Thyroid gland (tissue), 4 donors: ENCODE data around the gene C11orf91. TPM values are rescaled to one million over a fixed set of nuclear protein-coding genes. Genes with fewer than 3 reads are reported as not detected.
A peak's percentile ranks its signal among the peaks of the same experiment; 100 is the strongest.
"Not testable (repeated sequence)": the region's sequence is repeated elsewhere in the genome, so short reads cannot be mapped to it uniquely, and the experiment has no call there.

Source experiments
- DNase-seq, 2 donors: peaks; one replicate each; pipeline ENCODE4 v3.0.0-alpha.2; 2019
- H3K27ac ChIP-seq, 3 donors: fragments of 200-600 bp; sonication (generic); 1 replicate in 2 of 3; 2 replicates in 1 of 3; pipeline ENCODE4 v1.5.1; 2016 to 2019; ENCODE audit warnings: mild to moderate bottlenecking in 1 of 3, moderate library complexity in 1 of 3
- H3K27me3 ChIP-seq: fragments of 200-600 bp; sonication (generic); one replicate; pipeline ENCODE4 v1.5.1; 2019
- H3K36me3 ChIP-seq, 2 donors: fragments of 200-600 bp; sonication (generic); one replicate each; pipeline ENCODE4 v1.5.1; 2016 to 2019
- H3K4me1 ChIP-seq, 2 donors: fragments of 200-600 bp; sonication (generic); one replicate each; pipeline ENCODE4 v1.5.1; 2017 to 2019
- H3K4me3 ChIP-seq, 3 donors: fragments of 200-600 bp; sonication (generic); replicated peaks in 1 of 3; 1 replicate in 2 of 3; 2 replicates in 1 of 3; pipeline ENCODE4 v1.5.1; 2016; ENCODE audit warnings: mild to moderate bottlenecking in 1 of 3
- H3K9me3 ChIP-seq: fragments of 200-600 bp; sonication (generic); one replicate; pipeline ENCODE4 v1.5.1; 2017
- CTCF ChIP-seq, 6 experiments: fragments of 200-600 bp in 3 of 6; fragments of 450-650 bp in 3 of 6; sonication (generic) in 3 of 6; IDR thresholded peaks; one replicate each; pipeline ENCODE4 v1.5.1; 2016 to 2019; ENCODE audit warnings: antibody characterized with exemption in 6 of 6, mild to moderate bottlenecking in 2 of 6, inconsistent platforms in 1 of 6, moderate library complexity in 1 of 6
- POLR2A ChIP-seq, 2 donors: fragments of 450-650 bp; IDR thresholded peaks; one replicate each; pipeline ENCODE4 v1.6.1; 2017; ENCODE audit warnings: antibody characterized with exemption in 2 of 2, mild to moderate bottlenecking in 2 of 2, moderate library complexity in 1 of 2
- WGBS, 2 donors: methylation state at CpG; one replicate each; pipeline ENCODE4 v1.1.5; 2017; 5-methylcytosine and 5-hydroxymethylcytosine counted together
- intact Hi-C: fragments of 100-400 bp; cut with DNase I; formaldehyde crosslinking; loops from one replicate; pipeline ENCODE4 v1.15.1; 2023
- total RNA-seq, 4 donors: library from RNA; depleted of rRNA; stranded (reverse); fragments of >200 nt; gene quantifications; one replicate each; pipeline ENCODE4 v1.2.3, GENCODE V29; 2016

C11orf91 gene
- total RNA-seq, 4 donors from 2014 or later, result not detected

DNA sequence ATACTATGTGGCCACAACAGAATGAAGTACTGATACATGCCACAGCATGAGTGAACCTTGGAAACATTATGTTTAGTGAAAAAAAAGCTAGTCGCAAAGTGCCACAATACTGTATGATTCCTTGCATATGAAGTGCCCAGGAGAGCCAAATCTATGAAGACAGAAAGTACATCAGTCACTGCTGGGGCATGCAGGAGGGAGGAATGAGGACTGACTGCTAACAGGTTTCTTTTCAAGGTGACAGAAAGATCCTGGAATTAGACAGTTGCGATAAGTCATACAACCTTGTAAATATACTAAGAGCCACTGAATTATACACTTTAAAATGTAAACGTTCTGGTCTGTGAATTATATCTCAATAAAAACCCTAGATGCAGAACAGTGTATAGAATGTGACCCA lies 11.8 kb upstream of the C11orf91 start:
- Histone ChIP-seq H3K4me1 (peaks cover 0 to 5% of the 10 kb centered on the region in 2 donors), H3K36me3 (peaks cover 34 to 50% of the 10 kb centered on the region in 2 donors), H3K9me3 (no peaks in the 10 kb centered on the region), H3K27me3 (no peaks in the 10 kb centered on the region), H3K4me3 (no peak overlapping the region), H3K27ac (no peak overlapping the region)
- intact Hi-C loops, result no loop called here
- TF ChIP-seq CTCF (IDR thresholded peaks at IDR 0.05), result no peak
- no peak for TF ChIP-seq POLR2A (IDR thresholded peaks at IDR 0.05)
- DNase-seq, result no peak
- WGBS, 2 donors, result 91 to 92% methylated on average over 3 of the region's 3 CpGs

DNA sequence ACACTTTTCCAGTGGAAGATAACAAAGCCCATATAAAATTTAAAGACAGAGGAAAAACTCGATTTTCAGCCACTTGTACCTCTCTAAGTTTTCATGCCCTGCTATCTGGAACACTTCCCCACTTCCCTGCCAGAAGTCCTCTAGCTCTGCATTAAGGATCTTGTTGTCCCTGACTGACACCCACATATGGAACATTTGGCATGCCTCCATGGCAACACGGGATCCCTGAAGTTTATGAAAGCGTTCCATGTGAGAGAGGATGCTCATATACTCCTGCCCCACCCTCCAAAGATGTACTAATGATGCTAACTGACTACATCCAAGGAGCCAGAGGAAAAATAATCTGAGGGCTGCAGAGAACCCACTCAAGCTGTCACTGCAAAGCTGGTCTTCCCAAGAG lies 8.8 kb upstream of the C11orf91 start:
- TF ChIP-seq POLR2A (IDR thresholded peaks at IDR 0.05) (no peak), CTCF (IDR thresholded peaks at IDR 0.05) (no peak)
- Histone ChIP-seq H3K27ac (no peak overlapping the region), H3K36me3 (peaks cover 21 to 38% of the 10 kb centered on the region in 2 donors), H3K4me1 (peaks cover 0 to 13% of the 10 kb centered on the region in 2 donors), H3K27me3 (no peaks in the 10 kb centered on the region), H3K4me3 (no peak overlapping the region), H3K9me3 (no peaks in the 10 kb centered on the region)
- DNase-seq, result no peak
- 60 to 79% methylated on average over 3 of the region's 3 CpGs for WGBS, 2 donors
- intact Hi-C loops, result no loop called here

DNA sequence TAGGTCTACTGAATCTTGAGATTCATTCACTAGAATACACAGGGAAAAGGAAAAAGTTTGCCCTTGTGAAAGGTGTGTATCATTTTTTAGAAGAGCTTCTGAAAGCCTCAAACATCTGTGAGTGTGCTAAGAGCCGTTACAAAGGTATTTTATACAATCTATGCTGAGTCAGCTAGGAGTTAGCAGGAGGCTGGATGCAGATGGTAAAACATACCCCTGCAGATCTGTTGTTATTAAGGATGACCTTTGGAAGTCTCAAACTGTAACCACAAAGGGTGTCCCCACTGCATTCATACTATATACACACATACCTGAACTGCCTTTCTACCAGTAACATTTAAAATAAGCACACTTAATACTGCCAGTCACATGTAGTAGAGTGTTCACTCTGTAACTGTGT lies 8.4 kb upstream of the C11orf91 start:
- WGBS, 2 donors, result 91 to 96% methylated on average over 1 of the region's 1 CpG
- Histone ChIP-seq H3K27ac (no peak overlapping the region), H3K36me3 (peaks cover 21 to 33% of the 10 kb centered on the region in 2 donors), H3K4me3 (no peak overlapping the region), H3K9me3 (no peaks in the 10 kb centered on the region), H3K4me1 (peaks cover 0 to 18% of the 10 kb centered on the region in 2 donors), H3K27me3 (no peaks in the 10 kb centered on the region)
- DNase-seq, result no peak
- intact Hi-C loops, result no loop called here
- no peak for TF ChIP-seq CTCF (IDR thresholded peaks at IDR 0.05)
- no peak for TF ChIP-seq POLR2A (IDR thresholded peaks at IDR 0.05)

DNA sequence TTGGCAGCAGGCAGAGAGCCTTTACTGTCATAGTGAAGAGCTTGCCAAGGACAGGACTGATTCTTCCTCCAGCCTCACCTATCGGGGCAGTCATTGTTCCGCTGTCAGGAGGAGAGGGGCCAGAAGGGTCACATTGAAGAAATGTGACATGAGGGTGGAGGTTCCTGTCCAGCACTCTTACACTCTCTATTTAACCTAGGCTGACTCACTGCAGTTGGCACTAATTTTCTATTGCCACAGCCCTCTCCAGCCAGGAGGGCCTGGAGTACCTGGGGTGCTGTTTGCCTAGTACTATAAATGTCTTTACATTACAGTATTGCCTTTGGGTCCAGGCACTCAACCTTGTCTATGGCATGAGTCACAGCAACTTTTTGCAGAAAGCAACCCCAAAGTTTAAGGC lies 7.2 kb upstream of the C11orf91 start:
- H3K27me3 ChIP-seq, DNase-seq, intact Hi-C loops, H3K9me3 ChIP-seq, H3K27ac ChIP-seq, H3K4me3 ChIP-seq: not testable (repeated sequence)
- Histone ChIP-seq H3K4me1 (peaks cover 0 to 29% of the 10 kb centered on the region in 2 donors), H3K36me3 (peaks cover 21 to 33% of the 10 kb centered on the region in 2 donors)
- WGBS, 2 donors, result 83 to 100% methylated on average over 2 of the region's 2 CpGs

DNA sequence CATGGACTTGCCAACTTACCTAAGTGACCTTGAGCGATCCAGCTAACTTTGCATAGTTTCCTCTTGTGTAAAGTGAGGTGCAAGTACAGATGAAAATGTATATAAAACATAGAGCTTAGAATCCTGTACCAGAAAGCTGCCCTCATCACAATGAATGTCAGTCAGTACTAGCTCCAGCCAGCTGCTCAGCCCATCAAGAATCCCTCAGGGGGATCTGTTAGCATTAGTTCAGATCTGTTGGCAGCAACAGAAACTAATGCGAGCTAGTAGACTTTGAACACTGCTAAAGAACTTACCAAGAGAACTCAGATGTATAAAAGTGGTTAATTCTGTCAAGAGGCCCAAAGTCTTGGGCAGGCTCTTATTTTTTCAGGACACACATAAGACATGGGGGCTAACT lies 6.3 kb upstream of the C11orf91 start:
- Histone ChIP-seq H3K36me3 (peaks cover 21 to 33% of the 10 kb centered on the region in 2 donors), H3K27ac (peak overlapping the region in 2 of 3 donors; percentile 27 to 30)
- WGBS, 2 donors, result 86 to 91% methylated on average over 2 of the region's 2 CpGs

More for the DNA sequence above, 6.3 kb upstream of the C11orf91 start:
- Histone ChIP-seq H3K9me3 (no peaks in the 10 kb centered on the region), H3K4me3 (no peak overlapping the region), H3K27me3 (no peaks in the 10 kb centered on the region), H3K4me1 (peaks cover 6 to 37% of the 10 kb centered on the region in 2 donors)
- TF ChIP-seq POLR2A (IDR thresholded peaks at IDR 0.05), result no peak
- TF ChIP-seq CTCF (IDR thresholded peaks at IDR 0.05), result no peak
- DNase-seq, result no peak
- intact Hi-C loops, result no loop called here
